Amniotic stem cell (primary cell): ENCODE data around the gene ARHGEF17.
A peak's percentile ranks its signal among the peaks of the same experiment; 100 is the strongest.

Experiments used
- DNase-seq: peaks from one replicate; lab custom pipeline; 2025; lab: John Stamatoyannopoulos, UW

ARHGEF17 gene

GRCh38 chr11:73331138-73331916 is 23.3 kb downstream of the ARHGEF17 start:
- no peak for DNase-seq

- DNase-seq = no peak
These were observed 25.1 kb downstream of the ARHGEF17 start for GRCh38 chr11:73333173-73333572.

GRCh38 chr11:73333640-73334383 is 25.7 kb downstream of the ARHGEF17 start:
- DNase-seq = no peak

- peak; percentile 47 for DNase-seq
These were observed 26.5 kb downstream of the ARHGEF17 start for GRCh38 chr11:73334384-73335203.

- no peak for DNase-seq
These were observed 27.3 kb downstream of the ARHGEF17 start for GRCh38 chr11:73335204-73335923.

- no peak for DNase-seq
These were observed 29.8 kb downstream of the ARHGEF17 start for GRCh38 chr11:73337846-73338245.

GRCh38 chr11:73338279-73338678 is 30.2 kb downstream of the ARHGEF17 start:
- no peak for DNase-seq

- no peak for DNase-seq
These were observed 32.1 kb downstream of the ARHGEF17 start for GRCh38 chr11:73340164-73340563.

- DNase-seq = no peak
These were observed 34.6 kb downstream of the ARHGEF17 start for GRCh38 chr11:73342633-73343032.

- no peak for DNase-seq
These were observed 35.2 kb downstream of the ARHGEF17 start for GRCh38 chr11:73343076-73343873.

GRCh38 chr11:73344191-73344607 is 36.1 kb downstream of the ARHGEF17 start:
- DNase-seq = no peak

- DNase-seq = no peak
These were observed 37.5 kb downstream of the ARHGEF17 start for GRCh38 chr11:73345481-73346160.

GRCh38 chr11:73346186-73346935 is 38.3 kb downstream of the ARHGEF17 start:
- DNase-seq = no peak

GRCh38 chr11:73347067-73347466 is 39.0 kb downstream of the ARHGEF17 start:
- no peak for DNase-seq

GRCh38 chr11:73348838-73349237 is 40.8 kb downstream of the ARHGEF17 start:
- DNase-seq = no peak

- DNase-seq = no peak
These were observed 41.6 kb downstream of the ARHGEF17 start for GRCh38 chr11:73349633-73350032.

GRCh38 chr11:73350908-73351636 is 43.0 kb downstream of the ARHGEF17 start:
- DNase-seq = peak; percentile 29

GRCh38 chr11:73353422-73353821 is 45.3 kb downstream of the ARHGEF17 start:
- DNase-seq = no peak

- DNase-seq = no peak
These were observed 47.0 kb downstream of the ARHGEF17 start for GRCh38 chr11:73355109-73355508.
